Activated CD4-positive, alpha-beta T cell treated with anti-CD3 and anti-CD28 coated beads, Interleukin-2, Interleukin-4, amounts not matched to agents 100 ng/mL and 50 ng/mL, durations not matched to agents 16 hours and 8 hours (primary cell): ENCODE data around the gene HSPA5.
"Not testable (repeated sequence)": the region's sequence is repeated elsewhere in the genome, so short reads cannot be mapped to it uniquely, and the experiment has no call there.

Source experiments
- DNase-seq: peaks from one replicate; pipeline ENCODE4 v3.0.0-alpha.2; 2020; ENCODE audit warnings: low spot score

Gene HSPA5

GRCh38 chr9:125241863-125242739 is 958 bp upstream of the HSPA5 start:
- no peak for DNase-seq

GRCh38 chr9:125240649-125240999 is 519 bp downstream of the HSPA5 start:
- peak; percentile 44 for DNase-seq

- DNase-seq: no peak
Measured at GRCh38 chr9:125239631-125240597, 1.2 kb downstream of the HSPA5 start.

- DNase-seq: no peak
Measured at GRCh38 chr9:125238915-125239446, 2.2 kb downstream of the HSPA5 start.

GRCh38 chr9:125238127-125238914 is 2.8 kb downstream of the HSPA5 start:
- no peak for DNase-seq

- DNase-seq: not testable (repeated sequence)
Measured at GRCh38 chr9:125236520-125237159, 4.5 kb downstream of the HSPA5 start.

GRCh38 chr9:125235804-125236519 is 5.2 kb downstream of the HSPA5 start:
- DNase-seq: no peak

GRCh38 chr9:125234099-125234498 is 7.0 kb downstream of the HSPA5 start:
- DNase-seq: not testable (repeated sequence)

- no peak for DNase-seq
Measured at GRCh38 chr9:125233678-125234077, 7.5 kb downstream of the HSPA5 start.

- no peak for DNase-seq
Measured at GRCh38 chr9:125227761-125228160, 13.4 kb downstream of the HSPA5 start.

- DNase-seq: not testable (repeated sequence)
Measured at GRCh38 chr9:125224858-125225257, 16.3 kb downstream of the HSPA5 start.

GRCh38 chr9:125218621-125219020 is 22.5 kb downstream of the HSPA5 start:
- no peak for DNase-seq

- DNase-seq: no peak
Measured at GRCh38 chr9:125214186-125214585, 27.0 kb downstream of the HSPA5 start.

GRCh38 chr9:125204477-125204876 is 36.7 kb downstream of the HSPA5 start:
- DNase-seq: no peak

- no peak for DNase-seq
Measured at GRCh38 chr9:125202846-125203618, 38.1 kb downstream of the HSPA5 start.

- DNase-seq: peak; percentile 92
Measured at GRCh38 chr9:125200216-125201047, 40.7 kb downstream of the HSPA5 start, which contains the start of gene RABEPK. Gene RABEPK, plus strand, starts transcription at chr9:125200542. Its CDS starts 2,472 bp downstream, at chr9:125203014.

GRCh38 chr9:125195591-125195990 is 45.6 kb downstream of the HSPA5 start:
- not testable (repeated sequence) for DNase-seq

- not testable (repeated sequence) for DNase-seq
Measured at GRCh38 chr9:125194466-125194865, 46.7 kb downstream of the HSPA5 start.

GRCh38 chr9:125190361-125190801 is 50.8 kb downstream of the HSPA5 start:
- peak; percentile 14 for DNase-seq
